Endothelial cell of umbilical vein (primary cell): Measurements from ENCODE around the gene PHACTR1. TPM values are rescaled to one million over a fixed set of nuclear protein-coding genes. Genes with fewer than 3 reads are reported as not detected.

Experiments
- BruUV-seq: library from RNA; stranded (reverse); fragments of 400-500 nt; replicated peaks from 2 replicates; lab custom pipeline; 2021; lab: Mats Ljungman, UMichigan
- CTCF ChIA-PET: fragments of 300-600, 350-600 bp; sonication (Branson Sonifier 250); formaldehyde crosslinking; loops from one replicate; lab custom pipeline; 2021; ENCODE audit warnings: antibody characterized with exemption, inconsistent platforms; lab: Charles Lee
- POLR2A ChIA-PET: fragments of 300-600, 350-600 bp; sonication (Branson Sonifier 250); formaldehyde crosslinking; loops from one replicate; lab custom pipeline; 2021; ENCODE audit warnings: antibody characterized with exemption, inconsistent platforms; lab: Charles Lee
- DNase-seq: peaks from one replicate; pipeline ENCODE4 v3.0.0-alpha.2; 2011; ENCODE audit warnings: low read depth, low spot score
- FAIRE-seq: peaks from 2 replicates; lab custom pipeline; 2011; peaks lifted over from hg19 to GRCh38; lab: Jason Lieb, UNC
- H2AFZ ChIP-seq: 2 replicates; pipeline ENCODE4 v1.6.0; 2012; ENCODE audit warnings: low read depth, low read length, control low read depth, inconsistent platforms
- H3K27ac ChIP-seq: 2 replicates; pipeline ENCODE4 v1.5.1; 2011; ENCODE audit warnings: low read depth, mild to moderate bottlenecking, control low read depth, low read length, moderate library complexity; ENCODE audit not compliant: insufficient read depth
- H3K27me3 ChIP-seq, 2 experiments: 2 replicates each; pipeline versions ENCODE4 v1.6.0 to v1.6.1; 2011; ENCODE audit warnings: low read length in 2 of 2, mixed read lengths in 1 of 2; ENCODE audit not compliant: control insufficient read depth in 2 of 2, insufficient read depth in 2 of 2
- H3K36me3 ChIP-seq, 2 experiments: 2 replicates in 1 of 2; 3 replicates in 1 of 2; pipeline ENCODE4 v1.5.1; 2011; ENCODE audit warnings: low read length in 2 of 2, mild to moderate bottlenecking in 1 of 2, moderate library complexity in 1 of 2; ENCODE audit not compliant: control insufficient read depth in 2 of 2, insufficient read depth in 2 of 2; ENCODE audit errors: extremely low read depth in 1 of 2
- H3K4me1 ChIP-seq: 3 replicates; pipeline ENCODE4 v1.5.1; 2011; ENCODE audit warnings: mild to moderate bottlenecking, low read length; ENCODE audit not compliant: control insufficient read depth, insufficient read depth; ENCODE audit errors: extremely low read depth
- H3K4me2 ChIP-seq: 2 replicates; pipeline ENCODE4 v1.6.1; 2011; ENCODE audit warnings: low read length, control low read depth, mixed read lengths; ENCODE audit not compliant: insufficient read depth
- H3K4me3 ChIP-seq, 3 experiments: fragments of 200-600 bp in 1 of 3; sonication (generic), shearing (Covaris generic) in 1 of 3; replicated peaks in 1 of 3; 2 replicates each; pipeline ENCODE4 v1.5.1; 2011 to 2016; ENCODE audit warnings: control low read depth in 3 of 3, low read length in 3 of 3, mild to moderate bottlenecking in 2 of 3, inconsistent platforms in 1 of 3, low read depth in 1 of 3, moderate library complexity in 1 of 3; ENCODE audit not compliant: insufficient read depth in 1 of 3
- H3K79me2 ChIP-seq: 2 replicates; pipeline ENCODE4 v1.6.0; 2012; ENCODE audit warnings: low read length, inconsistent platforms; ENCODE audit not compliant: control insufficient read depth, insufficient read depth
- H3K9ac ChIP-seq: replicated peaks from 2 replicates; pipeline ENCODE3; 2011; ENCODE audit warnings: low read length, control low read depth; ENCODE audit not compliant: insufficient read depth; ENCODE audit errors: extremely low read depth
- H3K9me1 ChIP-seq: replicated peaks from 3 replicates; pipeline ENCODE4 v1.6.0; 2011; ENCODE audit warnings: mild to moderate bottlenecking, low read length; ENCODE audit not compliant: control insufficient read depth, insufficient read depth; ENCODE audit errors: extremely low read depth
- H3K9me3 ChIP-seq: replicated peaks from 2 replicates; pipeline ENCODE4 v1.5.1; 2012; ENCODE audit warnings: low read length, inconsistent platforms; ENCODE audit not compliant: control insufficient read depth, insufficient read depth
- H4K20me1 ChIP-seq: replicated peaks from 2 replicates; pipeline ENCODE3; 2011; ENCODE audit warnings: mild to moderate bottlenecking, low read length; ENCODE audit not compliant: control insufficient read depth, insufficient read depth; ENCODE audit errors: extremely low read depth
- EZH2 ChIP-seq: IDR thresholded peaks from 2 replicates; pipeline ENCODE4 v1.6.1; 2012; ENCODE audit warnings: borderline replicate concordance, low read depth, mild to moderate bottlenecking, moderate library complexity, low read length, inconsistent platforms; ENCODE audit not compliant: severe bottlenecking
- FOS ChIP-seq: IDR thresholded peaks from 2 replicates; pipeline ENCODE4 v1.6.1; 2011; ENCODE audit warnings: mild to moderate bottlenecking, low read length, moderate library complexity, borderline replicate concordance; ENCODE audit not compliant: insufficient read depth
- GATA2 ChIP-seq: IDR thresholded peaks from 2 replicates; pipeline ENCODE4 v1.7.0; 2011; ENCODE audit warnings: low read depth, mild to moderate bottlenecking, moderate library complexity, mixed read lengths, low read length; ENCODE audit not compliant: insufficient read length, insufficient read depth
- JUN ChIP-seq: IDR thresholded peaks from 2 replicates; pipeline ENCODE4 v1.6.1; 2011; ENCODE audit warnings: borderline replicate concordance, low read depth; ENCODE audit not compliant: insufficient read length, insufficient read depth
- MAX ChIP-seq: IDR thresholded peaks from 2 replicates; pipeline ENCODE4 v1.6.1; 2011; ENCODE audit not compliant: insufficient read depth, insufficient read length
- MYC ChIP-seq: IDR thresholded peaks from one replicate; pipeline ENCODE4 v1.6.1; 2011; ENCODE audit warnings: mild to moderate bottlenecking, low read depth, low read length
- POLR2A ChIP-seq: IDR thresholded peaks from 2 replicates; pipeline ENCODE4 v1.6.1; 2012; ENCODE audit warnings: low read depth, mild to moderate bottlenecking, control low read depth, low read length
- POLR2AphosphoS5 ChIP-seq: IDR thresholded peaks from 2 replicates; pipeline ENCODE4 v1.6.1; 2012; ENCODE audit warnings: low read depth, mild to moderate bottlenecking, control low read depth, low read length, moderate library complexity; ENCODE audit not compliant: insufficient read depth
- dilution Hi-C: fragments of 300-500 bp; cut with MboI; formaldehyde crosslinking; loops from one replicate; pipeline ENCODE4 v1.15.0; 2019; ENCODE audit warnings: low sequenced_read_pairs; ENCODE audit not compliant: extremely low pct_ligation_motif_present
- intact Hi-C: fragments of 100-400 bp; cut with micrococcal nuclease; formaldehyde crosslinking; loops from one replicate; pipeline ENCODE4 v1.10.0; 2022
- polyA plus RNA-seq, 4 experiments: library from polyadenylated mRNA; depleted of rRNA in 3 of 4; stranded (reverse) in 3 of 4; unstranded in 1 of 4; fragments of >200 nt; gene quantifications; 2 replicates each; pipeline versions ENCODE4 v1.2.1 to v1.2.3, GENCODE V29; 2011 to 2012; ENCODE audit warnings: missing spikeins in 1 of 4
- total RNA-seq: library from RNA; stranded (reverse); gene quantifications from 2 replicates; pipeline ENCODE4 v1.2.3, GENCODE V29; 2021
- TF ChIP-seq, protein P1 (sequence below), 2 donors: IDR thresholded peaks; 1 replicate in 1 of 2; 2 replicates in 1 of 2; pipeline ENCODE4 v1.5.1; 2011; ENCODE audit warnings: low read length in 2 of 2, mild to moderate bottlenecking in 2 of 2, moderate library complexity in 2 of 2, control low read depth in 1 of 2, inconsistent platforms in 1 of 2, low read depth in 1 of 2; ENCODE audit not compliant: insufficient read depth in 1 of 2; ENCODE audit errors: extremely low read depth in 1 of 2

PHACTR1 gene
- total and polyA plus RNA-seq, 2 donors (not counting 3 experiments of a cell fraction or from before 2014, with no cell fraction given) = 2.4 to 23.2 TPM

DNA sequence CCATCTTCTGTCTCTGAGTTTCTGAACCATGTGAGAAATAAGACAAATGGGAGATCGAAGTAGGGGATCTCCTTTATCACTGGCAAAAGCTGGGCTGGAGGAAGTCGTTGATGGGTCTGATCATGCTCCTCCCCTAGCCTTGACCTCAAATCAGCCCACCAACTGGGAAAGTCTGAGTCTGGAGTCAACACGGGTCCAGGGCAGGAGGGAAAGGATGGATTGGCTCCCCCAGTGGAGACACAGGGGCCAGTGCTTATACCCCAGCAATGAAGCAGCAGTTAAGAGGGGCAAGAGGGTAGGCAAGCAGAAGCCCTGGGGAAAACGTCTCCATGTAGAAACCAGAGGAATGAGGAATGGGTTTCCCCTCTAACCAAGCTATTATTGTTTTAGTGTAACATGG, 459.2 kb downstream of the PHACTR1 start:
- H3K79me2 ChIP-seq = no peaks in the 10 kb centered on the region
- H3K9ac ChIP-seq = no peak overlapping the region
- no peaks in the 10 kb centered on the region for H3K9me1 ChIP-seq
- no peak for FAIRE-seq
- ChIA-PET POLR2A (no interaction called here), CTCF (no interaction called here)
- TF ChIP-seq, protein P1, sequence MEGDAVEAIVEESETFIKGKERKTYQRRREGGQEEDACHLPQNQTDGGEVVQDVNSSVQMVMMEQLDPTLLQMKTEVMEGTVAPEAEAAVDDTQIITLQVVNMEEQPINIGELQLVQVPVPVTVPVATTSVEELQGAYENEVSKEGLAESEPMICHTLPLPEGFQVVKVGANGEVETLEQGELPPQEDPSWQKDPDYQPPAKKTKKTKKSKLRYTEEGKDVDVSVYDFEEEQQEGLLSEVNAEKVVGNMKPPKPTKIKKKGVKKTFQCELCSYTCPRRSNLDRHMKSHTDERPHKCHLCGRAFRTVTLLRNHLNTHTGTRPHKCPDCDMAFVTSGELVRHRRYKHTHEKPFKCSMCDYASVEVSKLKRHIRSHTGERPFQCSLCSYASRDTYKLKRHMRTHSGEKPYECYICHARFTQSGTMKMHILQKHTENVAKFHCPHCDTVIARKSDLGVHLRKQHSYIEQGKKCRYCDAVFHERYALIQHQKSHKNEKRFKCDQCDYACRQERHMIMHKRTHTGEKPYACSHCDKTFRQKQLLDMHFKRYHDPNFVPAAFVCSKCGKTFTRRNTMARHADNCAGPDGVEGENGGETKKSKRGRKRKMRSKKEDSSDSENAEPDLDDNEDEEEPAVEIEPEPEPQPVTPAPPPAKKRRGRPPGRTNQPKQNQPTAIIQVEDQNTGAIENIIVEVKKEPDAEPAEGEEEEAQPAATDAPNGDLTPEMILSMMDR (IDR thresholded peaks at IDR 0.05; ENCODE audit: extremely low read depth in 1 of 2, insufficient read depth in 1 of 2, low read depth in 1 of 2, low read length in 2 of 2) = no peak
- TF ChIP-seq FOS (no peak), POLR2AphosphoS5 (no peak), EZH2 (no peak), MAX (no peak), JUN (no peak), MYC (no peak), POLR2A (no peak), GATA2 (no peak)
- DNase-seq = no peak
- H2AFZ ChIP-seq = no peak overlapping the region
- H3K27me3 ChIP-seq = no peaks in the 10 kb centered on the region
- BruUV-seq = no TSS peak
- no peaks in the 10 kb centered on the region for H3K9me3 ChIP-seq
- H3K36me3 ChIP-seq = no peaks in the 10 kb centered on the region
- H3K4me2 ChIP-seq = no peak overlapping the region
- H3K4me1 ChIP-seq = no peaks in the 10 kb centered on the region
- no peaks in the 10 kb centered on the region for H4K20me1 ChIP-seq
- no peak overlapping the region for H3K4me3 ChIP-seq
- intact Hi-C loops (no loop called here), dilution Hi-C loops (no loop called here)
- no peak overlapping the region for H3K27ac ChIP-seq
